Glutamatergic neuron (in vitro differentiated cells): ENCODE data around the gene SHOC1. TPM values are rescaled to one million over a fixed set of nuclear protein-coding genes. Genes with fewer than 3 reads are reported as not detected.
"Not testable (repeated sequence)": the region's sequence is repeated elsewhere in the genome, so short reads cannot be mapped to it uniquely, and the experiment has no call there.

Source experiments
- DNase-seq: peaks from one replicate; pipeline ENCODE4 v3.0.0; 2022
- H3K27ac Mint-ChIP-seq: one replicate; pipeline ENCODE4 v1.8.0; 2020; ENCODE audit warnings: mild to moderate bottlenecking, mixed read lengths, inconsistent platforms; ENCODE audit not compliant: unreplicated experiment
- H3K27me3 Mint-ChIP-seq: one replicate; pipeline ENCODE4 v1.8.0; 2020; ENCODE audit warnings: mild to moderate bottlenecking, moderate library complexity, mixed read lengths, inconsistent platforms; ENCODE audit not compliant: unreplicated experiment
- H3K36me3 Mint-ChIP-seq: one replicate; pipeline ENCODE4 v1.8.0; 2020; ENCODE audit warnings: mild to moderate bottlenecking, mixed read lengths, inconsistent platforms; ENCODE audit not compliant: unreplicated experiment
- H3K4me1 Mint-ChIP-seq: one replicate; pipeline ENCODE4 v1.8.0; 2020; ENCODE audit warnings: mild to moderate bottlenecking, low read depth, mixed read lengths, inconsistent platforms; ENCODE audit not compliant: unreplicated experiment
- H3K4me3 Mint-ChIP-seq: one replicate; pipeline ENCODE4 v1.8.0; 2020; ENCODE audit warnings: mild to moderate bottlenecking, mixed read lengths, inconsistent platforms; ENCODE audit not compliant: unreplicated experiment
- H3K9me3 Mint-ChIP-seq: one replicate; pipeline ENCODE4 v1.8.0; 2020; ENCODE audit warnings: mild to moderate bottlenecking, moderate library complexity, mixed read lengths, inconsistent platforms; ENCODE audit not compliant: unreplicated experiment
- CTCF ChIP-seq: fragments of 200-600 bp; sonication (generic); IDR thresholded peaks from one replicate; pipeline ENCODE4 v1.5.0; 2021; ENCODE audit not compliant: partially characterized antibody, unreplicated experiment
- total RNA-seq: library from RNA; stranded (reverse); fragmentation: NEBNext Ultra II Directional; extraction: Animal tissue kit (Norgen Biotek cat#: 25700); gene quantifications from one replicate; pipeline ENCODE4 v1.2.1, GENCODE V29; 2021; ENCODE audit not compliant: unreplicated experiment

Gene SHOC1
- total RNA-seq, 1 donor from 2014 or later, result not detected

GRCh38 chr9:111799915-111800526, 5.3 kb upstream of the SHOC1 start:
- Mint-ChIP-seq H3K27me3 (no peaks in the 10 kb centered on the region), H3K4me3 (no peak overlapping the region), H3K27ac (no peak overlapping the region)

GRCh38 chr9:111799506-111799905, 4.8 kb upstream of the SHOC1 start:
- Mint-ChIP-seq H3K36me3 (peaks cover 3% of the 10 kb centered on the region), H3K9me3 (no peaks in the 10 kb centered on the region), H3K4me3 (no peak overlapping the region), H3K4me1 (no peaks in the 10 kb centered on the region), H3K27me3 (no peaks in the 10 kb centered on the region), H3K27ac (no peak overlapping the region)
- no peak for TF ChIP-seq CTCF
- DNase-seq, result no peak

More at GRCh38 chr9:111799915-111800526, 5.3 kb upstream of the SHOC1 start:
- TF ChIP-seq CTCF, result no peak
- H3K4me1 Mint-ChIP-seq, result no peaks in the 10 kb centered on the region
- no peaks in the 10 kb centered on the region for H3K36me3 Mint-ChIP-seq
- no peak for DNase-seq
- H3K9me3 Mint-ChIP-seq, result no peaks in the 10 kb centered on the region

- H3K27me3 Mint-ChIP-seq, result no peaks in the 10 kb centered on the region
- TF ChIP-seq CTCF, result no peak
- no peak overlapping the region for H3K4me3 Mint-ChIP-seq
- no peaks in the 10 kb centered on the region for H3K9me3 Mint-ChIP-seq
- H3K36me3 Mint-ChIP-seq, result peaks cover 3% of the 10 kb centered on the region
- H3K4me1 Mint-ChIP-seq, result no peaks in the 10 kb centered on the region
- H3K27ac Mint-ChIP-seq, result no peak overlapping the region
- no peak for DNase-seq
Observed at GRCh38 chr9:111798786-111799185, 4.0 kb upstream of the SHOC1 start.

GRCh38 chr9:111795557-111795839, 761 bp upstream of the SHOC1 start:
- DNase-seq, result no peak
- Mint-ChIP-seq H3K9me3 (no peaks in the 10 kb centered on the region), H3K4me3 (no peak overlapping the region), H3K36me3 (peaks cover 3% of the 10 kb centered on the region), H3K4me1 (no peaks in the 10 kb centered on the region), H3K27me3 (no peaks in the 10 kb centered on the region), H3K27ac (no peak overlapping the region)
- no peak for TF ChIP-seq CTCF

GRCh38 chr9:111791821-111792220, 2.9 kb downstream of the SHOC1 start:
- not testable (repeated sequence) for H3K27ac Mint-ChIP-seq, H3K27me3 Mint-ChIP-seq, H3K9me3 Mint-ChIP-seq, H3K36me3 Mint-ChIP-seq, H3K4me3 Mint-ChIP-seq, DNase-seq, H3K4me1 Mint-ChIP-seq
